ENCODE results near the gene HES3. TPM values are rescaled to one million over a fixed set of nuclear protein-coding genes. Genes with fewer than 3 reads are reported as not detected.

HES3 gene
- total RNA-seq, 4 donors from 2014 or later: not detected

DNA sequence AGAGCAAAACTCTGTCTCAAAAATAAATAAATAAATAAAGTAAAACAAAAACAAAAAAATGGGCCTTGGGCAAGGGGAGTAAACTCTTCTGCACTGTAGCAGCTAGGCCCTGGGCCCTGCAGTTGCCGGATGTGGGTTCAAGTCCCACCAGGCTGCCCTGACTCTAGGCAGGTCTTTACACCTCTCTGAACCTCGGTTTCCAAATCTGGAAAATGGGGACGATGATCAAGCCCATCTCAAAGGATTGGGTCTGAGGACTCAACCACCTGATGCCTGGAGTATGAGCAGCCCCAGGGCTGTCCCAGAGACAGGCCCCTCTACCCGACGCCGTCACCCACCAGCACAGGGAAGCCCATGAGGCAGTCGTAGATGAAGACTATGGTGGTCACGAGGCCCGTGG lies 9.4 kb downstream of the HES3 start:
- Histone ChIP-seq H3K36me3 (peaks cover 0 to 17% (median 0%) of the 10 kb centered on the region in 3 donors), H3K4me1 (peaks cover 10 to 33% (median 13%) of the 10 kb centered on the region in 3 donors), H3K27me3 (peaks cover 0 to 42% (median 5%) of the 10 kb centered on the region in 4 donors), H3K4me3 (no peak overlapping the region), H3K27ac (no peak overlapping the region), H3K9me3 (no peaks in the 10 kb centered on the region)
- intact Hi-C loops (cut with DNase I): no loop called here
- WGBS, 2 donors: 94% methylated on average over 5 to 8 of the region's 9 CpGs
- TF ChIP-seq, protein P1, sequence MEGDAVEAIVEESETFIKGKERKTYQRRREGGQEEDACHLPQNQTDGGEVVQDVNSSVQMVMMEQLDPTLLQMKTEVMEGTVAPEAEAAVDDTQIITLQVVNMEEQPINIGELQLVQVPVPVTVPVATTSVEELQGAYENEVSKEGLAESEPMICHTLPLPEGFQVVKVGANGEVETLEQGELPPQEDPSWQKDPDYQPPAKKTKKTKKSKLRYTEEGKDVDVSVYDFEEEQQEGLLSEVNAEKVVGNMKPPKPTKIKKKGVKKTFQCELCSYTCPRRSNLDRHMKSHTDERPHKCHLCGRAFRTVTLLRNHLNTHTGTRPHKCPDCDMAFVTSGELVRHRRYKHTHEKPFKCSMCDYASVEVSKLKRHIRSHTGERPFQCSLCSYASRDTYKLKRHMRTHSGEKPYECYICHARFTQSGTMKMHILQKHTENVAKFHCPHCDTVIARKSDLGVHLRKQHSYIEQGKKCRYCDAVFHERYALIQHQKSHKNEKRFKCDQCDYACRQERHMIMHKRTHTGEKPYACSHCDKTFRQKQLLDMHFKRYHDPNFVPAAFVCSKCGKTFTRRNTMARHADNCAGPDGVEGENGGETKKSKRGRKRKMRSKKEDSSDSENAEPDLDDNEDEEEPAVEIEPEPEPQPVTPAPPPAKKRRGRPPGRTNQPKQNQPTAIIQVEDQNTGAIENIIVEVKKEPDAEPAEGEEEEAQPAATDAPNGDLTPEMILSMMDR (IDR thresholded peaks at IDR 0.05): no peak
- no peak for TF ChIP-seq POLR2A (IDR thresholded peaks at IDR 0.05)
- no peak for DNase-seq

DNA sequence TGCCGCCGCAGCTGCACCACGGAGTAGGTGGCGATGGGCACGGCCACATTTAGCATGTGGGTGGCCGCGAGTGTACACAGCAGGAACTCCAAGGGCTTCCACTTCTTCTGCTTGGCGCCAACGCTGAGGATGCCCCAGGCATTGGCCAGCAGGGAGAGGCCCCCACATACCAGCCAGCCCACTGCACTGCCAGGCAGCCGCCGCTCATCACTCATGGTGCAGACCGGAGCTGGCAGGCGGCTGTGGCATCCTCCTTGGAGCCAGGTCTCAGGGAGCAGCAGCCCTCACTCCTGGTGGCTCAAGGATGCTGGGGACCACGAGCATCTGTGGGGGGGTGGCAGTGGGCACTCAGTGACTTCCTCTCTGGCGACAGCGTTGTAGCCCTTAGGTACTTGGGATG lies 10.7 kb downstream of the HES3 start:
- peaks cover 0 to 33% (median 2%) of the 10 kb centered on the region in 4 donors for H3K27me3 ChIP-seq
- TF ChIP-seq, protein P1 (IDR thresholded peaks at IDR 0.05): no peak
- TF ChIP-seq POLR2A (IDR thresholded peaks at IDR 0.05): no peak
- no peak overlapping the region for H3K27ac ChIP-seq
- 85 to 92% methylated on average over 11 to 16 of the region's 16 CpGs for WGBS, 2 donors
- no peak for DNase-seq
- intact Hi-C loops (cut with DNase I): no loop called here
- H3K9me3 ChIP-seq: no peaks in the 10 kb centered on the region
- H3K4me1 ChIP-seq: peaks cover 14 to 36% (median 17%) of the 10 kb centered on the region in 3 donors
- H3K36me3 ChIP-seq: peaks cover 0 to 17% (median 0%) of the 10 kb centered on the region in 3 donors
- no peak overlapping the region for H3K4me3 ChIP-seq

DNA sequence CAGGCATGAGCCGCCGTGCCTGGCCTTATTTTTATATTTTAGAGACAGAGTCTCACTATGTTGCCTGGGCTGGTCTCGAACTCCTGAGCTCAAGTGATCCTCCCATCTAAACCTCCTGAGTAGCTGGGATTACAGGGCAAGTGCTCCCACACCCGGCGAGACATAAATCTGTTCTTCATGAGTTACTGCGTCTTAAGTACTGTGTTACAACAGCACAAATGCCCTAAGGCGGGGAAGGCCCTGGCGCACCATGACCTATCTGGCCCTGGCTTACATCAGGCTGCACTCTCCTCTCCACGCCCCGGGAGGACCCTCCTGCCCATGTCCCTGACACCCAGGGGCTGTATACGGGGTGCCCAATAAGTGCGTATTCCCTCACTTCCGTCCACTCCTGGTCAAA lies 12.7 kb downstream of the HES3 start:
- TF ChIP-seq POLR2A (IDR thresholded peaks at IDR 0.05): no peak
- TF ChIP-seq, protein P1 (IDR thresholded peaks at IDR 0.05): no peak
- peaks cover 0 to 17% (median 0%) of the 10 kb centered on the region in 3 donors for H3K36me3 ChIP-seq
- intact Hi-C loops (cut with DNase I): no loop called here
- H3K4me3 ChIP-seq: no peak overlapping the region
- no peak for DNase-seq
- 81 to 82% methylated on average over 12 to 13 of the region's 13 CpGs for WGBS, 2 donors
- H3K9me3 ChIP-seq: no peaks in the 10 kb centered on the region
- no peak overlapping the region for H3K27ac ChIP-seq
- peaks cover 0 to 31% (median 0%) of the 10 kb centered on the region in 4 donors for H3K27me3 ChIP-seq
- H3K4me1 ChIP-seq: peaks cover 23 to 46% (median 26%) of the 10 kb centered on the region in 3 donors

DNA sequence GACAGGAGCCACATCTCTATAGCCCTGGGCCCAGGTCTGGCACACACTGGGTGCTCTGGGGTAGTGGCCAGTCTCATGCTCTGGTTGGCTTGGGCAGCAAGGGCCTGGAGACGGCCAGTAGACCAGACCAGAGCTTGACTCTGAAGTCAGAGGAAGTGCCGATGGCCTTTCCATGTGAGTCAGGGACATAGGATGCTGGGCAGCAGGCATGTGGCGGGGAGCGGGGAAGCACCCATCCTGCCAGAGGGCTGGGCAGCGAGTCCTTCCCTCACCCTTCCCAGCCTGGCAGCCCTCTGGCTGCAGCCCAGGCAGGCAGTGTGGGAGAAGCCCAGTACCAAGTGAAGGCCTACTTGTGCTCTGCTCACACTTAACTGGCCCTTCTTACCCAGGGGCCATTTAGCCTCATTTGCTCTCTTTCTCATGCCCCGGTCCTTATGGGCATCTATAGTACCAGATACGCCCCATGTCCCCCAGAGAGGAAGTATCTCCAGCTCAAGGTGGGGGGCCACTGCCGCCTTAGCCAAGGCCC lies 13.6 kb downstream of the HES3 start:
- Histone ChIP-seq H3K4me1 (peaks cover 23 to 53% (median 26%) of the 10 kb centered on the region in 3 donors), H3K9me3 (no peaks in the 10 kb centered on the region), H3K36me3 (peaks cover 0 to 17% (median 0%) of the 10 kb centered on the region in 3 donors), H3K27me3 (peaks cover 0 to 27% (median 0%) of the 10 kb centered on the region in 4 donors), H3K27ac (no peak overlapping the region), H3K4me3 (no peak overlapping the region)
- TF ChIP-seq, protein P1 (IDR thresholded peaks at IDR 0.05): no peak
- no peak for TF ChIP-seq POLR2A (IDR thresholded peaks at IDR 0.05)
- intact Hi-C loops (cut with DNase I): no loop called here
- WGBS, 2 donors: 89 to 100% methylated on average over 2 to 3 of the region's 8 CpGs
- no peak for DNase-seq

- Histone ChIP-seq H3K36me3 (peaks cover 0 to 12% (median 0%) of the 10 kb centered on the region in 3 donors), H3K27ac (peak overlapping the region; percentile 34 to 84 (median 62)), H3K4me1 (peaks cover 27 to 63% (median 29%) of the 10 kb centered on the region in 3 donors), H3K4me3 (no peak overlapping the region), H3K27me3 (peaks cover 0 to 30% (median 0%) of the 10 kb centered on the region in 4 donors), H3K9me3 (no peaks in the 10 kb centered on the region)
- DNase-seq: no peak
- intact Hi-C loops (cut with DNase I): no loop called here
- no peak for TF ChIP-seq POLR2A (IDR thresholded peaks at IDR 0.05)
- 21 to 40% methylated on average over 3 to 5 of the region's 10 CpGs for WGBS, 2 donors
Observed at GRCh38 chr1:6258675-6259074, 14.7 kb downstream of the HES3 start.

Measured in esophagus squamous epithelium (tissue), 5 donors.